SW480 (cell line): ENCODE results near the gene SRP72.
"Not testable (repeated sequence)": the region's sequence is repeated elsewhere in the genome, so short reads cannot be mapped to it uniquely, and the experiment has no call there.

Experiments
- DNase-seq: peaks from one replicate; pipeline ENCODE4 v3.0.0-alpha.2; 2016; ENCODE audit warnings: low spot score

SRP72 gene, protein sequence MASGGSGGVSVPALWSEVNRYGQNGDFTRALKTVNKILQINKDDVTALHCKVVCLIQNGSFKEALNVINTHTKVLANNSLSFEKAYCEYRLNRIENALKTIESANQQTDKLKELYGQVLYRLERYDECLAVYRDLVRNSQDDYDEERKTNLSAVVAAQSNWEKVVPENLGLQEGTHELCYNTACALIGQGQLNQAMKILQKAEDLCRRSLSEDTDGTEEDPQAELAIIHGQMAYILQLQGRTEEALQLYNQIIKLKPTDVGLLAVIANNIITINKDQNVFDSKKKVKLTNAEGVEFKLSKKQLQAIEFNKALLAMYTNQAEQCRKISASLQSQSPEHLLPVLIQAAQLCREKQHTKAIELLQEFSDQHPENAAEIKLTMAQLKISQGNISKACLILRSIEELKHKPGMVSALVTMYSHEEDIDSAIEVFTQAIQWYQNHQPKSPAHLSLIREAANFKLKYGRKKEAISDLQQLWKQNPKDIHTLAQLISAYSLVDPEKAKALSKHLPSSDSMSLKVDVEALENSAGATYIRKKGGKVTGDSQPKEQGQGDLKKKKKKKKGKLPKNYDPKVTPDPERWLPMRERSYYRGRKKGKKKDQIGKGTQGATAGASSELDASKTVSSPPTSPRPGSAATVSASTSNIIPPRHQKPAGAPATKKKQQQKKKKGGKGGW

DNA sequence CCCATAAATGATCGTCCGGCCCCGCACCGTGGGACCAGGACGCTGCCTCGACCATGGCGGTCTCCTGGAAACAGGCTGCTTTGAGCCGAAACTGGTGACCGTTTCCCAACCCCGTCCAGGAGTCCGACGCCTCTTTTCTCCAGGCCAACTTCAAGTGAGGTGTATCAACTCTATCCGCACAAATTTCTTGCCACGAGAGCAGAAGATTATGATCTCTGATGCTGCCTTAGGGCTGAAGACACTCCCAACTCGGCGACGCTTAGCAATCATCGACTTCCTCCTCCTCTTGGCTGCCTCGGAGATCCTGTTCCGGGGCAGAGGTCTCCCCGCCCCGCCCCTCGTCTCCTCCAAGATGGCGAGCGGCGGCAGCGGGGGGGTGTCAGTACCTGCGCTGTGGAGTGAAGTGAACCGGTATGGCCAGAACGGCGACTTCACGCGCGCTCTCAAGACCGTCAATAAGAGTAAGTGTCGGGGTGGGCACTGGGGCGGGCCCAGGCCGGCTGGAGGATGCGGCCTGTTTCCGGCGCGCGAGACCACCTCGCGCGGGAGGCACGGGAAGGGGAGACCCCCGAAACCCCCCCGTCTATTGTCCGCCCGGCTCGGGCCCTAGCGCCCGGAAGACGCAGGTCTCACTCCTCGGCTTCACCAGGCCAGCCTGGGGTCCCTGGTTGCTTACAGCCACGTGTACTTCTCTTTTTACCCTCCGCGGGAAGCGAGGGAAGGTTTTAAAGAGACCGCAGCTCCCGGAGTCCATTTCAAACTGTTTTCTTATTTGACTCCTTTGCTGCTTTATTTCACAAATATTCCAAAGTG lies at the start of gene SRP72:
TSS of gene SRP72 (plus strand) at position 334 of the 813 bp plus-strand sequence. CDS start at position 353, 19 bp downstream.
- DNase-seq, result peak; percentile 83

DNA sequence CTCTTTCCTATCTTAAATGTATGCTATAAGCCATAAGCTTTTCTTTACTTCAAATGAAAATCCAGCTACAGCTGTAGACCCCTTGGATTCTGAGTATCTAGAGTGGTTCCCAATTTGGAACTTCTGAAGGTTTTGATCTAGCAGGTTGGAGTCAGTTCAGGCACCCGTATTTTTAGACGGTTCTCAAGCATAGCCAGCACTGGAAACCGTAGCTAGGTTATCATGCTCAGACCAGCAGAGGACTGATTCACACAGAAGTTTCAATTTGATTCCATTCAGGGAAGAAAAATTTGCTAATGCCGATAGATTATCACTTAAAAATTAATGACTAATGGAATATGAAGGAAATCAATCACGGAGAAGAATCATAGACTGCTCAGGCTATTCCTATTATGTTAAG lies 43.2 kb upstream of the SRP72 start:
- DNase-seq, result no peak

GRCh38 chr4:56424697-56425514 lies 42.5 kb upstream of the SRP72 start:
- no peak for DNase-seq

DNA sequence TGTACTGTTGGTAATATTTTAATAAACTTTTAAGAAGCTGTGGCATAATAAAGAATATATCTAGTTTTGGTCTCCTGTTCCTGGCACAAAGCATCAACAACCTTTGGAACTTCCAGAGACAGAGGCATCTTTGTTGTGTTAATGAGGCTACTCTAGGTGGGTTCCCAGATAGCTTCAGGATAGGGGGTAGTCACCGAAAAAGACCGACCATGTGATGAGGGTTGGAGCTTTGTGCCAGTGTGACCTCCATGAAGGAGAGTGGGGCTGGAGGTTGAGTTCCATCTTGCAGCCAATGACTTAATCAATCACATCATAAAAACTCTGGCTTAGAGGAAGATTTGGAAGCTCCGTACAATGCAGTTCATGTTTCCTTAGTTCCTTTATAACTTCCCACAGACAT lies 41.9 kb upstream of the SRP72 start:
- DNase-seq, result no peak

- DNase-seq, result no peak
Measured at GRCh38 chr4:56426273-56426672, 41.1 kb upstream of the SRP72 start.

- DNase-seq, result no peak
Measured at GRCh38 chr4:56427179-56427578, 40.2 kb upstream of the SRP72 start.

DNA sequence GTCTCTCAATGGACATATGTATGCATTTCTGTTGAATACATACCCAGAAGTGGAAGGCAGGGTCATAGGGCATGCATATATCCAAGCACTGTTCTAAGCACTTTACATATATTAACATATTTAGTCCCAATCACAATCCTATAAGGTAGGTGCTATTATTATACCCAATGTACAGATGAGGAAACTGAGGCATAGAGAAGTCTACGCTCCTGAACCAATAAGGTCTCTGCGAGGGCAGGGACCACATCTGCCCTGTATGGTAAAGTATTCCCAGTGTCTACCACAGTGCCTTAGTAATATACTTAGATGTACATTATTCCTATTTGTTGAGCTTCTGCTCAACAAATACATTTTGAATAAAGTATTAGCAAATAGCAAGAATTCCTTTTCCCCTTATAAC lies 37.2 kb upstream of the SRP72 start:
- no peak for DNase-seq

- no peak for DNase-seq
Measured at GRCh38 chr4:56433280-56433679, 34.1 kb upstream of the SRP72 start.

GRCh38 chr4:56434599-56435139 lies 32.7 kb upstream of the SRP72 start:
- DNase-seq, result peak; percentile 77

DNA sequence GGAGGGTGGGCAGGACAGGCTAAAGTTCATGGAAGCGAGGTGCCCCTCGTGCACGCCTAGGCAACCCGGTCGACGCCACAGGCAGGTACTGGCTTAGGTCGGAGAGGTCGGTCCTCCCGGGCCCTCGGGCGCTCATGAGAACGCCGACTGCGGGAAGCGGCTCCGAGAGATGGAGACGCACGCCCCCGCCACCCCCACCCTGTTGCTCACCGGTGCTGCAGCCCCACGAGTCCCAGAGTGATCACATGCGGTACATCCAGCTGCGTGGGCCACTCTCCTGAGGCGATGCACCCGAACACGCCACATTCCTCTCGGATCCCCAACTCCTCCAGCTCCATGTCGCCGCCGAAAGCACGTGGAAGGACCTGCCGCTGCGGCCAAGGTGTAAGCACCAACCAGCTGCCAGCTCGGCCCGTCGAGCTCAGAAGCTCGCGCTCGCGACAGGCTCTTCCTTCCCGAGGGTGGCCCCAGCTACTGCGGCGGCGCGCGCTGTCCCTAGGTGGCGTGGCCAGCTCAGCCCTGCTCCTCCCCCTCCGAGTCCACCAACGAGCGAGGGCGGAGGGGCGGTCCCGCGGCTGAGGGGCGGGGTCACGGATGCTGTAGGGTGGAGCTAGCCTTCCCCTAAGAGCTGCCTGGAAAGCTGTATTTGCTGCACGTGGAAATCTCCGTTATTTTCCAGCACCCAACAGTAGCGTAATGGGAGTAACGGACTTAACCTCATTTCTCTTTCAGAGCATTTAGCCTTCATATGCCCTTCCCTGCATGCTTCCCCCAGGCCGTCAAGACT lies 32.1 kb upstream of the SRP72 start, which contains the start of gene PPAT:
TSS of gene PPAT (minus strand) at position 476 of the 787 bp plus-strand sequence. CDS start at position 338, 138 bp downstream.
- peak; percentile 95 for DNase-seq

GRCh38 chr4:56438766-56439165 lies 28.7 kb upstream of the SRP72 start:
- no peak for DNase-seq

- DNase-seq, result no peak
Measured at GRCh38 chr4:56440983-56441382, 26.4 kb upstream of the SRP72 start.

GRCh38 chr4:56444719-56445118 lies 22.7 kb upstream of the SRP72 start:
- no peak for DNase-seq

- DNase-seq, result no peak
Measured at GRCh38 chr4:56445699-56446098, 21.7 kb upstream of the SRP72 start.

- DNase-seq, result no peak
Measured at GRCh38 chr4:56448301-56448700, 19.1 kb upstream of the SRP72 start.

GRCh38 chr4:56449475-56449874 lies 17.9 kb upstream of the SRP72 start:
- not testable (repeated sequence) for DNase-seq

GRCh38 chr4:56450342-56450741 lies 17.1 kb upstream of the SRP72 start:
- no peak for DNase-seq

GRCh38 chr4:56460085-56460484 lies 7.3 kb upstream of the SRP72 start:
- no peak for DNase-seq

DNA sequence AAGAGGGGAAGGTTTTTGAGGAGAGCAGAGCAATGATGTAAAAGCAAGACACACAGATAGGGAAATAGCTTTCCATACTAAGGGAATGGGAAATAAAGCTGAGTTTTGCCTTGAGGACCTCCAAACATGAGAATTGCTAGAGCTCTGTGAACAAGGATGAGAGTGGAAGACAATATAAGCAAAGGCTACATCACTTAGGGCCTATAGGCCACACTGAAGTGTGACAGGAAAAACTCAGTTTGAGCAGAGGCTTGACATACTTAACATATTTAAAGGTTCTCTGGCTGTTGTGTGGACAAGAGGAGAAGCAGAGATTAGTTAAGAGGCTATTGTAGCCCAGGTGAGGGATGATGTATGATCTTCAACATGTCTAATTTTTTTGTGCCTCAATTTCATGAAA lies 5.3 kb upstream of the SRP72 start:
- no peak for DNase-seq

DNA sequence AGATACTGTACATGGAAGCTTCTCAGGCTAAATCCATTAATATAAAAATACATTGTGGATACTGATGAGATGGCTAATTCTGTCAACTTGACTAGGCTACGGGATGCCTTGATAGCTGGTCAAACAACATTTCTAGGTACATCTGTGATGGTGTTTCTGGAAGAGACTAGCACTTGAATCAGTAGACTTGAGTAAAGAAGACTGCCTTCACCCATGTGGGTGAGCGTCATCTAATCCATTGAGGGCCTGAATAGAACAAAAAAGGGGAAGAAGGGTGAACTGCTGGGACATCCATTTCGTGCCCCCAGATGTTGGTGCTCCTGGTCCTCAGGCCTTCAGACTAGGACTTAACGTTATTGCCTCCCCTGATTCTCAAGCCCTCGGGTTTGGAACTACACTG lies 3.7 kb upstream of the SRP72 start:
- no peak for DNase-seq

DNA sequence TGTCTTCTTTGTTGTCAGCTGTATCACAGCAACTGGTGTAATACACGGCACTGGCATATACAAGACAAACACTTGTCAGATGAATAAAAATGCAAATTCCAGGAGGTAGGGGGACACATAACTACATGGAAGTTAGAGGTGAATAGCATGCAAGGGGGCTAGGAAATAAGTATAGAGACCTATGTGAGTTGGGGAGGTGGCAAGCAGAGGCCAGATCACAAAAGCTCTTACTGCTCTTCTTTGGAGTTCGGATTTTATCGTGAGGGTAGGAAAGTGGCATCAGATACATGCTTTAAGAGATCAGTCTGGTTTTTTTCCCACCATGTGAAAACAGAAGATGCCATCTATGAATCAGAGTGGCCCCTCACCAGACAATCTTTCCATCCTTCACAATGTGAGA lies 2.8 kb upstream of the SRP72 start:
- no peak for DNase-seq
